WERI-Rb-1 (cell line): ENCODE measurements around the gene TOPAZ1.

Experiments
- DNase-seq: peaks from one replicate; pipeline ENCODE4 v3.0.0-alpha.2; 2020
- H3K27ac ChIP-seq: fragments of 250-450 bp; sonication (Bioruptor Pico); 2 replicates; pipeline ENCODE4 v1.5.1; 2020; ENCODE audit warnings: mild to moderate bottlenecking, moderate library complexity
- H3K27me3 ChIP-seq: fragments of 250-450 bp; sonication (Bioruptor Pico); 2 replicates; pipeline ENCODE4 v1.5.1; 2021; ENCODE audit warnings: mild to moderate bottlenecking, low read depth, moderate library complexity; ENCODE audit not compliant: insufficient read depth, severe bottlenecking
- H3K36me3 ChIP-seq: fragments of 250-450 bp; sonication (Bioruptor Pico); 2 replicates; pipeline ENCODE4 v1.5.1; 2020; ENCODE audit warnings: mild to moderate bottlenecking, moderate library complexity
- H3K4me3 ChIP-seq: 2 replicates; pipeline ENCODE4 v1.5.1; 2011; ENCODE audit warnings: low read depth, mild to moderate bottlenecking, control low read depth, low read length
- H3K9me3 ChIP-seq: fragments of 250-450 bp; sonication (Bioruptor Pico); 2 replicates; pipeline ENCODE4 v1.5.1; 2021; ENCODE audit warnings: mild to moderate bottlenecking, moderate library complexity; ENCODE audit not compliant: severe bottlenecking
- CTCF ChIP-seq: IDR thresholded peaks from 2 replicates; pipeline ENCODE4 v1.5.1; 2011; ENCODE audit warnings: low read depth, mild to moderate bottlenecking, control low read depth, inconsistent platforms, low read length

TOPAZ1 gene

GRCh38 chr3:44277925-44278324 is 36.2 kb downstream of the TOPAZ1 start:
- H3K27ac ChIP-seq = no peak overlapping the region
- no peak overlapping the region for H3K4me3 ChIP-seq
- DNase-seq = no peak
- TF ChIP-seq CTCF = no peak
- H3K27me3 ChIP-seq = no peaks in the 10 kb centered on the region
- H3K9me3 ChIP-seq = no peaks in the 10 kb centered on the region
- no peaks in the 10 kb centered on the region for H3K36me3 ChIP-seq

GRCh38 chr3:44280077-44280476 is 38.4 kb downstream of the TOPAZ1 start:
- Histone ChIP-seq H3K9me3 (no peaks in the 10 kb centered on the region), H3K27me3 (no peaks in the 10 kb centered on the region), H3K36me3 (no peaks in the 10 kb centered on the region), H3K4me3 (no peak overlapping the region), H3K27ac (no peak overlapping the region)
- no peak for TF ChIP-seq CTCF
- no peak for DNase-seq

- Histone ChIP-seq H3K4me3 (no peak overlapping the region), H3K36me3 (no peaks in the 10 kb centered on the region), H3K27me3 (no peaks in the 10 kb centered on the region), H3K9me3 (no peaks in the 10 kb centered on the region), H3K27ac (no peak overlapping the region)
- no peak for TF ChIP-seq CTCF
- no peak for DNase-seq
Observed at GRCh38 chr3:44280631-44281030, 38.9 kb downstream of the TOPAZ1 start.

- DNase-seq = no peak
- H3K27ac ChIP-seq = no peak overlapping the region
- TF ChIP-seq CTCF = no peak
- no peaks in the 10 kb centered on the region for H3K9me3 ChIP-seq
- no peaks in the 10 kb centered on the region for H3K36me3 ChIP-seq
- H3K4me3 ChIP-seq = no peak overlapping the region
- no peaks in the 10 kb centered on the region for H3K27me3 ChIP-seq
Observed at GRCh38 chr3:44284949-44285348, 43.3 kb downstream of the TOPAZ1 start.

- no peak overlapping the region for H3K27ac ChIP-seq
- TF ChIP-seq CTCF = no peak
- no peak overlapping the region for H3K4me3 ChIP-seq
- no peaks in the 10 kb centered on the region for H3K27me3 ChIP-seq
- no peak for DNase-seq
- H3K9me3 ChIP-seq = no peaks in the 10 kb centered on the region
- no peaks in the 10 kb centered on the region for H3K36me3 ChIP-seq
Observed at GRCh38 chr3:44289882-44290462, 48.3 kb downstream of the TOPAZ1 start.

GRCh38 chr3:44292276-44292675 is 50.6 kb downstream of the TOPAZ1 start:
- no peak for TF ChIP-seq CTCF
- Histone ChIP-seq H3K27me3 (no peaks in the 10 kb centered on the region), H3K36me3 (no peaks in the 10 kb centered on the region), H3K27ac (no peak overlapping the region), H3K4me3 (no peak overlapping the region), H3K9me3 (no peaks in the 10 kb centered on the region)
- no peak for DNase-seq
